Kidney capillary endothelial cell (primary cell): ENCODE measurements around the gene NAT9.

Experiments
- DNase-seq: peaks from one replicate; pipeline ENCODE4 v3.0.0-alpha.2; 2018; ENCODE audit warnings: low spot score

The NAT9 gene

GRCh38 chr17:74728702-74729075 is 47.5 kb downstream of the NAT9 start:
- DNase-seq = no peak

GRCh38 chr17:74728033-74728701 is 48.0 kb downstream of the NAT9 start:
- DNase-seq = no peak

DNA sequence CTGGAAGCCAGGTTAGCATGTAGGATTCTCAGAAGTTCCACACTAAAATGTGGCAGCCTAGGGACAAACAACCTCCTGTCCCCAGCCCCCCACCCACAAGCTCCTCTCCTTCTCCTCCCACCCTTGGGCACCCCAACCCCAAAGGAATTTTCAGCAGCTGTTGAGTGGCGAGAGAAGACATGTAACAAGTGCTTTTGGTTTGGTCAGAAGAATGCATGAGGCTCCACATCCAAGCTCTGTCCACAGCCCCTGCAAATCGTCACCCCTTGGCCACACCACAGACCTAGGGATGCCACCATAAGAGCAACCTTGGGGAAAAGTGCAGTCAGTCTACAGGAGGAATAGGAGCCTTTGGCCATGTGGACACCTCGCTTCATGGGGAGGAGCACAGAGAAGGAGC is 51.0 kb downstream of the NAT9 start:
- no peak for DNase-seq

- no peak for DNase-seq
Observed at GRCh38 chr17:74723891-74724290, 52.3 kb downstream of the NAT9 start.

- no peak for DNase-seq
Observed at GRCh38 chr17:74722782-74723181, 53.4 kb downstream of the NAT9 start.
